Trophoblast cell (in vitro differentiated cells and primary cell): ENCODE measurements around the gene CIT.

Source experiments
- DNase-seq, 2 donors: peaks; one replicate each; pipeline ENCODE4 v3.0.0-alpha.2; 2016
- H2AFZ ChIP-seq: 2 replicates; pipeline ENCODE4 v1.6.1; 2013; ENCODE audit warnings: low read length, moderate library complexity, mild to moderate bottlenecking; ENCODE audit not compliant: insufficient read depth, poor library complexity
- H2AK5ac ChIP-seq: 2 replicates; pipeline ENCODE4 v1.6.1; 2013; ENCODE audit warnings: mild to moderate bottlenecking, low read length
- H2BK120ac ChIP-seq: 2 replicates; pipeline ENCODE4 v1.6.1; 2013; ENCODE audit warnings: low read length, mild to moderate bottlenecking, moderate library complexity; ENCODE audit not compliant: insufficient read depth, poor library complexity
- H2BK12ac ChIP-seq: 2 replicates; pipeline ENCODE4 v1.6.1; 2013; ENCODE audit warnings: mild to moderate bottlenecking, low read length, moderate library complexity
- H2BK5ac ChIP-seq: 2 replicates; pipeline ENCODE4 v1.6.1; 2013; ENCODE audit warnings: low read length, low read depth, moderate library complexity, mild to moderate bottlenecking; ENCODE audit not compliant: poor library complexity
- H3K14ac ChIP-seq: 2 replicates; pipeline ENCODE4 v1.6.1; 2013; ENCODE audit warnings: mild to moderate bottlenecking, low read length
- H3K18ac ChIP-seq: 2 replicates; pipeline ENCODE4 v1.6.1; 2013; ENCODE audit warnings: mild to moderate bottlenecking, low read length
- H3K23ac ChIP-seq: 2 replicates; pipeline ENCODE4 v1.6.1; 2013; ENCODE audit warnings: low read length
- H3K27ac ChIP-seq: 2 replicates; pipeline ENCODE4 v1.5.1; 2013; ENCODE audit warnings: low read depth, mild to moderate bottlenecking, inconsistent platforms, low read length, moderate library complexity
- H3K27me3 ChIP-seq: 2 replicates; pipeline ENCODE4 v1.6.1; 2013; ENCODE audit warnings: inconsistent platforms, mild to moderate bottlenecking, low read length, moderate library complexity; ENCODE audit not compliant: insufficient read depth
- H3K36me3 ChIP-seq, 2 experiments: 1 replicate in 1 of 2; 2 replicates in 1 of 2; pipeline ENCODE4 v1.6.1; 2013; ENCODE audit warnings: low read length in 2 of 2, mild to moderate bottlenecking in 2 of 2, moderate library complexity in 1 of 2; ENCODE audit not compliant: insufficient read depth in 2 of 2, control insufficient read depth in 1 of 2
- H3K4ac ChIP-seq: 2 replicates; pipeline ENCODE4 v1.6.1; 2013; ENCODE audit warnings: low read depth, mild to moderate bottlenecking, low read length, moderate library complexity
- H3K4me1 ChIP-seq, 2 experiments: 1 replicate in 1 of 2; 2 replicates in 1 of 2; pipeline ENCODE4 v1.6.1; 2013; ENCODE audit warnings: low read length in 2 of 2, mild to moderate bottlenecking in 2 of 2, moderate library complexity in 1 of 2; ENCODE audit not compliant: insufficient read depth in 2 of 2, control insufficient read depth in 1 of 2
- H3K4me2 ChIP-seq: 2 replicates; pipeline ENCODE4 v1.6.1; 2013; ENCODE audit warnings: inconsistent platforms, mild to moderate bottlenecking, low read length, moderate library complexity
- H3K4me3 ChIP-seq: 2 replicates; pipeline ENCODE4 v1.5.1; 2013; ENCODE audit warnings: mild to moderate bottlenecking, low read depth, low read length, inconsistent platforms
- H3K79me1 ChIP-seq: one replicate; pipeline ENCODE4 v1.6.1; 2013; ENCODE audit warnings: low read length
- H3K79me2 ChIP-seq: 2 replicates; pipeline ENCODE4 v1.6.1; 2013; ENCODE audit warnings: low read length, mild to moderate bottlenecking; ENCODE audit not compliant: control insufficient read depth, insufficient read depth, poor library complexity
- H3K9ac ChIP-seq: 2 replicates; pipeline ENCODE4 v1.6.1; 2013; ENCODE audit warnings: mild to moderate bottlenecking, low read length
- H3K9me3 ChIP-seq: 2 replicates; pipeline ENCODE4 v1.6.1; 2013; ENCODE audit warnings: low read depth, mild to moderate bottlenecking, control low read depth, inconsistent platforms, low read length; ENCODE audit not compliant: insufficient read depth
- H4K12ac ChIP-seq: 2 replicates; pipeline ENCODE4 v1.6.1; 2013; ENCODE audit warnings: low read depth, mild to moderate bottlenecking, low read length, moderate library complexity
- H4K8ac ChIP-seq: 2 replicates; pipeline ENCODE4 v1.6.1; 2013; ENCODE audit warnings: low read depth, mild to moderate bottlenecking, low read length, moderate library complexity
- H4K91ac ChIP-seq: one replicate; pipeline ENCODE4 v1.6.1; 2013; ENCODE audit warnings: low read depth, mild to moderate bottlenecking, low read length, moderate library complexity
- WGBS: extraction: QIAGEN DNeasy Blood & Tissue Kit; methylation state at CpG from one replicate; pipeline ENCODE4 v1.1.7; 2013; ENCODE audit warnings: missing lambda C conversion rate; ENCODE audit not compliant: insufficient read length, insufficient coverage; ENCODE audit errors: extremely low coverage; 5-methylcytosine and 5-hydroxymethylcytosine counted together

The CIT gene

DNA sequence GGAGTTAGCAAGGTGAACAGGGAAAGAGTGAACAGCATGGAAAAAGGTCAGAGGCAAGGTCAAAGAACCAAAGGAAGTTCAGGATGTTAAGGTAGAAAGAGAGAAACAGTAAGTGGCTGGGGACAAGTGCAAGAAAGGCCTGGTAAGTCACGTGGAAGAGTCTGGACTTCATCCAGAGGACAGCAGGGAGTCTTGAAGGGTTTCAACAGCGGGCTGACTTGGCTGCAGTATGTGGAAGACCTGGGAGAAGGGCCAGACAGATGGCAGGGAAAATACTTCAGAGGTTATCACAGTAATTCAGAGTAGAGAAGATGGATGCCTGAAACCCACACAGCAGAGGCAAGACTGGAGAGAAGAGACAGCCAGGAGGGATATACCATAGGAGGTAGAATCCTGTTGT is 34.0 kb downstream of the CIT start:
- Histone ChIP-seq H3K18ac (no peak overlapping the region), H3K27ac (no peak overlapping the region), H2AFZ (no peak overlapping the region), H3K9ac (no peak overlapping the region), H3K9me3 (no peaks in the 10 kb centered on the region), H3K4me2 (no peak overlapping the region), H3K79me2 (no peaks in the 10 kb centered on the region), H3K23ac (no peak overlapping the region), H2BK5ac (no peak overlapping the region), H4K12ac (no peak overlapping the region), H3K4me1 (no peaks in the 10 kb centered on the region), H2BK120ac (no peak overlapping the region), H4K91ac (no peak overlapping the region), H3K27me3 (no peaks in the 10 kb centered on the region), H4K8ac (no peak overlapping the region), H3K79me1 (no peaks in the 10 kb centered on the region), H3K36me3 (peaks cover 0 to 11% of the 10 kb centered on the region in 2 experiments), H2AK5ac (no peak overlapping the region), H3K4ac (no peak overlapping the region), H2BK12ac (no peak overlapping the region), H3K14ac (no peak overlapping the region), H3K4me3 (no peak overlapping the region)
- WGBS, result no CpG with 5 or more reads among the region's 2 CpGs
- no peak for DNase-seq

DNA sequence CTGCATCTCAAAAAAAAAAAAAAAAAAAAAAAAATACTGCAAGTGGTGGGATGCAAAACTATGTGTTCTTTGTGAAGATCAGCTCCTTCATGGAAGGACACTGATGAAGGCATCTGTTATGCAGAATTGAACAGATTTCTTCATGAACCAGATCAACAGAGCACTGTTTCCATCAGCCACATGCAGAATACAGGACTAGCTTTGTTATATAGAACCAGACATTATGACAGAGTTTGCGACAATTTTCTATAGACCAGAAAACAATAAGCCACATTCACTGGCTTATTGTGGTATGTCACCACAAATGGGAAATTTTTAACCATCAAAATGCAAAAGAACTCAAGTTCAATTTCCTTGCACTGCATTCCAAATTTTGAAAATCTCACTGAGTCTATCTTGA is 34.7 kb downstream of the CIT start:
- Histone ChIP-seq H3K9ac (no peak overlapping the region), H3K4me3 (no peak overlapping the region), H4K8ac (no peak overlapping the region), H3K27me3 (no peaks in the 10 kb centered on the region), H3K4ac (no peak overlapping the region), H2BK5ac (no peak overlapping the region), H3K18ac (no peak overlapping the region), H4K12ac (no peak overlapping the region), H3K4me1 (no peaks in the 10 kb centered on the region), H3K14ac (no peak overlapping the region), H3K27ac (no peak overlapping the region), H3K79me2 (no peaks in the 10 kb centered on the region), H2AK5ac (no peak overlapping the region), H2BK12ac (no peak overlapping the region), H3K9me3 (no peaks in the 10 kb centered on the region), H3K23ac (no peak overlapping the region), H2AFZ (no peak overlapping the region), H4K91ac (no peak overlapping the region), H3K4me2 (no peak overlapping the region), H3K36me3 (peaks cover 0 to 8% of the 10 kb centered on the region in 2 experiments), H2BK120ac (no peak overlapping the region), H3K79me1 (no peaks in the 10 kb centered on the region)
- WGBS, result no CpG with 5 or more reads among the region's 1 CpG
- no peak for DNase-seq

DNA sequence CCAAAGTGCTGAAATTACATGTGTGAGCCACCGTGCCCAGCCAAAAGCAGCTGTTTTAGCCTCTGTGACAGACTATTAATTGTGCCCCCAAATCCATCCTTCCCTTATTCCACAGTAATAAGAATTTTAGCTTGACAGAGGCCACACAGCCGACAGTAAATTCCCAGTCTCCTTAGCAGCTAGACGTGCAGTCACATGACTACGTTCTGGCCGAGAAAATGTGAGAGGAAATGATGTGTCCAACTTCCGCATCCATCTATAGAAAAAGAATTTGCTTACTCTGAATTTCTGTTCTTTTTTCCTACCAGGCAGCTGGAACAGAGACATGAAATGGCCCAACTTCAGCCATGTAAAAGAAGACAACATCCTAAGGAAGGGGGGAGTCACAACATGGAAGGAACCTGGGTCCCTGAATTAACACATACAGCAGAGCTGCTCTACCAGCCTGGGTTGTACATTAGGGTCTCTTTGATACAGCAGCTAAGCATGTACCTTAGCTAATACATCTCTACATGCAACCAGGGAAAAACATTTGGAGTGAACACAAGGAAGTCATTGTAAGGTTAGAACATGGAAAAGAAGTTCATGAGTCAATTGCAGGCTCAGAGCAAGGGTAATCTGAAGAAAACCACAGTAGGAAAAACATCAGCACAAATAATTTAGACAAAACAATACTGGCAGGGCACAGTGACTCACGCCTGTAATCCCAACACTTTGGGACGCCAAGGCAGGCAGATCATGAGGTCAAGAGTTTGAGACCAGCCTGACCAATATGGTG is 35.5 kb downstream of the CIT start:
- no CpG with 5 or more reads among the region's 8 CpGs for WGBS

DNA sequence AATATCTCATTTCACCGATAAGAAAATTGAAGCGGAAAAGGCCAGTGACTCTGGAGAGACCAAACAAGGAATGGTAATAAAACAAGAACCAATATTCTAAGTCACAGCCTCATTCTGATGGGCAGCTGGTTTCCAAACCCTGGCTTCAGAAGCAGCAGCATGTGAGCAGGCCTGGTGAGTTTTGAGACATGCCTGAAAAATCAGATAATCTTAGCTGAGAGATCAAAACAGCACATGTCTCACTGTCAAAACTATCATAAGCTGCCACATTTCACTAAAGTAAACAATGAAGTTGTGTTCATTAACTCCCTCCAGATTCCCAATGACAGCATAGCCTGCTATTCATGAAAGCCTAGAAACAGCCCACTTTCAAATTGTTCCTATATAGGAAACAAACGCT is 36.5 kb downstream of the CIT start:
- Histone ChIP-seq H2BK12ac (no peak overlapping the region), H4K12ac (no peak overlapping the region), H3K4ac (no peak overlapping the region), H3K9me3 (no peaks in the 10 kb centered on the region), H3K36me3 (peaks cover 0 to 4% of the 10 kb centered on the region in 2 experiments), H4K91ac (no peak overlapping the region), H2AFZ (no peak overlapping the region), H3K27ac (no peak overlapping the region), H2AK5ac (no peak overlapping the region), H3K4me3 (no peak overlapping the region), H3K79me2 (no peaks in the 10 kb centered on the region), H2BK5ac (no peak overlapping the region), H3K4me1 (no peaks in the 10 kb centered on the region), H3K14ac (no peak overlapping the region), H3K9ac (no peak overlapping the region), H3K27me3 (no peaks in the 10 kb centered on the region), H4K8ac (no peak overlapping the region), H2BK120ac (no peak overlapping the region), H3K79me1 (no peaks in the 10 kb centered on the region), H3K4me2 (no peak overlapping the region), H3K23ac (no peak overlapping the region), H3K18ac (no peak overlapping the region)
- WGBS, result no CpG with 5 or more reads among the region's 3 CpGs
- DNase-seq, result no peak

More for the DNA sequence above, 35.5 kb downstream of the CIT start:
- H3K4me3 ChIP-seq, result no peak overlapping the region
- no peak overlapping the region for H3K18ac ChIP-seq
- no peaks in the 10 kb centered on the region for H3K4me1 ChIP-seq
- no peak overlapping the region for H2BK120ac ChIP-seq
- H4K8ac ChIP-seq, result no peak overlapping the region
- H3K79me1 ChIP-seq, result no peaks in the 10 kb centered on the region
- H3K9me3 ChIP-seq, result no peaks in the 10 kb centered on the region
- no peak overlapping the region for H3K27ac ChIP-seq
- no peak overlapping the region for H3K4me2 ChIP-seq
- H3K23ac ChIP-seq, result no peak overlapping the region
- H3K27me3 ChIP-seq, result no peaks in the 10 kb centered on the region
- no peak overlapping the region for H4K91ac ChIP-seq
- no peak overlapping the region for H2BK5ac ChIP-seq
- H3K14ac ChIP-seq, result no peak overlapping the region
- no peak overlapping the region for H4K12ac ChIP-seq
- no peak overlapping the region for H2AFZ ChIP-seq
- H3K9ac ChIP-seq, result no peak overlapping the region
- no peak overlapping the region for H2BK12ac ChIP-seq
- peaks cover 0 to 8% of the 10 kb centered on the region in 2 experiments for H3K36me3 ChIP-seq
- H2AK5ac ChIP-seq, result no peak overlapping the region
- no peak for DNase-seq
- no peak overlapping the region for H3K4ac ChIP-seq
- H3K79me2 ChIP-seq, result no peaks in the 10 kb centered on the region
